GM18873 (cell line): ENCODE measurements around the gene PIAS4.

Experiments used
- ATAC-seq: cut with Tn5 transposase; IDR thresholded peaks from one replicate; pipeline ENCODE4 v1.9.1; 2021; ENCODE audit warnings: mild to moderate bottlenecking, moderate library complexity, moderate number of reproducible peaks; ENCODE audit not compliant: unreplicated experiment, low FRiP score

PIAS4 gene

DNA sequence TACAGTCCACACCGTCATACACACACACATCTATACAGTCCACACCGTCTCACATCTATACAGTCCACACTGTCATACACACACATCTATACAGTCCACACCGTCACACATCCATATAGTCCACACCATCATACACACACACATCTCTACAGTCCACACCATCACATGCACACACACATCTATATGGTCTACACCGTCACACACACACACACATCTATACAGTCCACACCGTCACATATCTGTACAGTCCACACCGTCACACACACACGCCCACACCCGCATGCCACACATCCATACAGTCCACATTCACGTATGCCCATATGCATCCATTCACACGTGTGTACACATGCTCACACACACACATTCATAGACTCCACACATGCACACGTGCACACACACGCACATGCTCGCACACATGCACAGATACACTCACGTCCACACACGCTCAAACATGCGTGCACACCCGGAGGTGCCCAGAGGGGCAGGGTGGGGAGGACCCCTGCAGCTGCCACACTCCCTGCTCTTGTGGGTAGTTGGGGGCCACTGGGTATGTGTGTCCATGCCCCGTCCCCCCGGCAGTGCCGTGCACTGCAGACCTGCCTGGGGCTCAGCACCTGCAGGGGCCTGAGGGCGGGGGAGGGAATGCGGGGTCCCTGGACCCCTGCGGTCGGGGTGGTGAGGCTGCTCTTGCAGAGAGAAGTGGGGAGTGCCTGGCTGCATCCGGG is 29.2 kb downstream of the PIAS4 start:
- ATAC-seq, result no peak

GRCh38 chr19:4037301-4037949 is 29.9 kb downstream of the PIAS4 start:
- no peak for ATAC-seq

- ATAC-seq, result no peak
These were observed 30.5 kb downstream of the PIAS4 start for GRCh38 chr19:4038057-4038456.

DNA sequence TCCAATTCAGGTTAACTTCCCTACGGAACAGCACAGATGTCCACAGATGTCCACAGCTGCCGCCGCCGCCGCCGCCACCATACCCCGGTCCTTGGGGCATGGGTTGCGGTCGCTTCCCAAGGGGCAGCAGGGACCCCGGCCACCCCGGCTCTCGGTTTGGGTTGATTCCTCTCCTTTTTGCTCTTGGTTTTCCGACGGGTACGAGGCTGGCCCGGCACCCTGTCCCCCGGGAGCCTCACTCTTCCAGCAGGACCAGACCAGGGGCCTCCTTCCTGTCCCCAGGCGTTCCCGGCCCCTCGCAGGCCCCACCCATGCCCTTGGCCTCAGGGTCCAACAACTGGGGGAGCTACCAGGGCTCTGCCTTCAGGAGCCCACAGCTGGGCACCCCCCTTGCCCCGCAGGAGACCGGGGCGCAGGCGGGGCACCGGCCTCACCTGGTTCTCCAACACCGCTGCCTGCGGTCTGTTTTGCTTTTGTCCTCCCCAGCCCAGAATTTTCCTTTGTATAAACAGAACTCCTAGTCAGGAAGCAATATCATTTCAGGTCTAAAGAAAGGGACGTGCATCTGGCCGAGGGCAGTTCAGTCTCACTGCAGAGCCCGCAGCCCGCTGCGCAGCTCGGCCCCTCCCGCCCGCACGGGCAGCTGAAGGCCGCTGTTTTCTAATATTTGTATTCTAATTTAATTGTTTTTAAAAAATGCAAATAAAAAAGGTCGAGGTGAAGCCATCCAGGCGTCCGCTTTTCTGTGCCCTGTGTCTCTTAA is 31.3 kb downstream of the PIAS4 start:
- no peak for ATAC-seq

DNA sequence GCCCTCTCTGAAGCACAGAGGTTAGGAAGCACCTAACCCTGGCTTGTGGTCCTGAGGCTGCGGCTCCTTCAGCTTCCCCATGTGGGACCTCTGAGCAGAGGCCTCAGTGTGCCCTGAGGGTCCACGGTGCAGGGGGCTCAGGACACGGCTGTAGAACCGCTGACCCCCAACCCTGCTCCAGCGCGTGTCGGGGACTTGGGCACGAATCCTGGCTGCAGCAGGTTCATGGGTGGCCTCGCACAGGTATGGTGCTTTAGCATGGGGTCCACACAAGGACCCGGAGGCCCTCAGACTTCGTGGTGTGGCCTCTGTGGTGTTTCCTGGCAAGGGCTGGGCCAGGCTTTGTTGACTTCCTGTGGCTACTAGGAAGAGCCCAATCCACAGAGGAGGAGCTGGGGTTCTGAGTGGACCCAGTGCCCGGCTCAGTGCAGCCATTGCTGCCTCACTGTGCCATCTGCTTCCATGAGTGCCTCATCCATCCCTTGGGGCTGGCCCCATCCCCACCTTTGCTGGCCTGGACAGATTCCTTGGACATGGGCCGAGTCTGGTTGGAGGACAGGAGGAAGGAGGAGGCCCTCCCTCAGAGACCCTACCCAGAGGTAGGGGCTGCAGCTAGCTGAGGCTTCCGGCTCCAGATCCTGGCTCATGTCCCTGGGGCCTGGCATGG is 34.7 kb downstream of the PIAS4 start:
- no peak for ATAC-seq

DNA sequence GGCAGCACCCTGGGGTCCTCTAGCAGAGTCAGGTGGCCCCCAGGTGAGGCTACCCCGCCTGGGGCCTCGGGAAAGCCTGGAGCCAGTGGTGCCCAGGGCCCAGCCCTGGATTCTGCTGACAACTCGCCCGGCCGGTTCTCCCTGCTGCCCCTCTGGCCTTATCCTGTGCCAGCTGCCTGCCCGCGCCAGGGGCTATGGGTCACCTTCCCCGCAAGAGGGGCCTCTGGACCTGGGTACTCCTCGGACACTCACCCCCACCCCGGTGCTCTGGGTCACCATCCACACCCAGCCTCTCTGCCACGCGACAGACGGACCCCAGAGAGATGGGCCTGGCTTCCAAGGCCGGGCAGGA is 35.2 kb downstream of the PIAS4 start:
- ATAC-seq, result no peak

GRCh38 chr19:4043401-4043800 is 35.9 kb downstream of the PIAS4 start:
- no peak for ATAC-seq

- no peak for ATAC-seq
These were observed 36.6 kb downstream of the PIAS4 start for GRCh38 chr19:4043966-4044715.

- ATAC-seq, result no peak
These were observed 37.5 kb downstream of the PIAS4 start for GRCh38 chr19:4044990-4045465.

DNA sequence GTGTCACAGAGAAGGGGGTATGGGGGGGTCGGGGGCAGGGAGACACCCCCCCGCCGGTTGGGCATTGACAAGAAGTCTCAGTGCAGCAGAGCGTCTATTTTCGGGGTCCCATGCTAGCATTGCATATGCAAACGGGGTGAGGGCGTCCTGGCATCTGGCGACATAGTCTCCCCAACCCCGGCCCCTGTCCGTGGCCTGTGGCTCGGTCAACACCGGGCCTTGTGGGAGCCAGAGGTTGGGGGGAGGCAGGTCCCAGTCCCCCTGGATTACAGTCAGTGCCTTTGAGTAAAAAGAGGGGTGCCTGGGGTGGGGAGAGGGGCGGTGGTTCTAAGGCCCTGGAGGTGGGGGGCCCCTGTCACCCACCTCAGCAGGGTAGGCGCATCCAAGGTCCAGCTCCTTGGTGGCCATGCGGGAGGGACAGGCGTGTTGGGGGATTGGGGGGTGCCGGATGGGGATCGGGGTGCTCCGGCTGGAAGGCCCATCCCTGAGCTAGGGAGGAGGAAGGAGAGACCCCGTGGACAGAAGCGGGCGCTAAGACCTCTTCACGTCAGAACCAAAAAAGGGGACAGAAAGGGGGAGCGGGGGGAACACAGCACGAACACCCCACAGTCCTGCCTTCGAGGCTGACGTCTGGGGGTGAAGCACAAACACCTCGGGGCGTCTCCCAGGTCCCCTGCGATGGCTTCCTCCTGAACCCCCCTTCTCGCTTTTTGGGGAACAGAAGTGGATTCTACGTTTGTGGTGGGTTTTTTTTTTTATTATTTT is 38.2 kb downstream of the PIAS4 start:
- ATAC-seq, result no peak

DNA sequence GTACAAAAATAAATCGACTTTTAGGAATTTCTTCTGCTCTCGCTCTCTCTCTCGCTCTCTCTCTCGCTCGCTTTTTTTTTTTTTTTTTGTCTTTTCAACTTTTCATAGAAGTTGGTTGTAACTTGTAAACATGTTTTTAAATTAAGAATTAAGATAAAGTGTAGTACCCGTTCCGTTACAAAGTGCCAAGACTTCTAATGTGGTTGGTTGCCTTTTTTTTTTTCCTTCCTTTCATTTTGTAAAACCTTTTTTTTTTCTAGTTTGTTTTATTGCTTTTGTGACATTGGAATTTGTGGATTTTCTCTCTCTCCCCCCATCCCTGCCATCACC is 38.8 kb downstream of the PIAS4 start:
- no peak for ATAC-seq

GRCh38 chr19:4046946-4047683 is 39.6 kb downstream of the PIAS4 start:
- ATAC-seq, result no peak

GRCh38 chr19:4049432-4049831 is 41.9 kb downstream of the PIAS4 start:
- ATAC-seq, result no peak

DNA sequence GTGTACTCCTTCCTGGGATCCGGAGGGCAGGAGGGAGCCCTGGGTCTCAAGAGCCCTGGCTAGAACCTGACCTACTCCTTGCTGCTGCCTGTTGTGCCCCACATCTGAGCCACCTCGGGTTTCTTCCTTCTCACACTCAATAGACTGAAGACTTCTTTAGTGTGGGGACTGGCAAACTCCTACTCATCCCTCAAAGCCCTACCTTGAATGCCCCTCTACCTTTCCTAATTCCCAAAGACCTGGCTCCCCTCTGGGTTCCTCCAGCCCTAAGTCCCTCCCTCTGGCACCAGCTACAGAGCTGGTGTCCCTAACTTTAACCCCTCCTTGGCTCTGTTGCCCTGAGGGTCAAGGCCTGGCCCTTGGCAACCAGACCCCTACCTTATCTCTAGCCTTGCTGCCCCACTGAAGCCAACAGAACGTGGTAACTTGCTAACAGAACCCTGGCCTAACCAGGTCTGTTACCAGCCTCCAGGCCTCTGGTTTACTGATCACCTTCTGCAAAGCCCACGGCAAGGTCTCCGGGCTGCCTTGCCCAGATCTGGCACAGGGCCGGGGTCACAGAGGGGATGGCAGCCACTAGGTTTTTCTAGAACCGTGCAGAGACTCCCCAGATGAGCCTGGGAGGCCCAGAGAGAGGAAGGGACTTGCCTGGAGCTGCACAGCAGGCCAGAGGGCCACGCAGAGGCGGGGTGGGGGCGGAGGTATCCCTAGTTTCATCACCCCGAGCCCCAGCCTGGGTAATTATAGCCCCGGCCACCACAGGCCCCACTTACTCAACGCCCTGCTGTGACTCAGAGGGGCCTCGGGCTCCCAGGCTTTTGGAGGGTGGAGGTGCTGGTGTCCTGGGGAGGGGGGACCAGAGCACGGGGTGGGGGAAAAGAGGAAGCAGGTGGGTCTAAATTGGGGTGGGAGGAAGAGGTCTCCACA is 43.9 kb downstream of the PIAS4 start:
- no peak for ATAC-seq

DNA sequence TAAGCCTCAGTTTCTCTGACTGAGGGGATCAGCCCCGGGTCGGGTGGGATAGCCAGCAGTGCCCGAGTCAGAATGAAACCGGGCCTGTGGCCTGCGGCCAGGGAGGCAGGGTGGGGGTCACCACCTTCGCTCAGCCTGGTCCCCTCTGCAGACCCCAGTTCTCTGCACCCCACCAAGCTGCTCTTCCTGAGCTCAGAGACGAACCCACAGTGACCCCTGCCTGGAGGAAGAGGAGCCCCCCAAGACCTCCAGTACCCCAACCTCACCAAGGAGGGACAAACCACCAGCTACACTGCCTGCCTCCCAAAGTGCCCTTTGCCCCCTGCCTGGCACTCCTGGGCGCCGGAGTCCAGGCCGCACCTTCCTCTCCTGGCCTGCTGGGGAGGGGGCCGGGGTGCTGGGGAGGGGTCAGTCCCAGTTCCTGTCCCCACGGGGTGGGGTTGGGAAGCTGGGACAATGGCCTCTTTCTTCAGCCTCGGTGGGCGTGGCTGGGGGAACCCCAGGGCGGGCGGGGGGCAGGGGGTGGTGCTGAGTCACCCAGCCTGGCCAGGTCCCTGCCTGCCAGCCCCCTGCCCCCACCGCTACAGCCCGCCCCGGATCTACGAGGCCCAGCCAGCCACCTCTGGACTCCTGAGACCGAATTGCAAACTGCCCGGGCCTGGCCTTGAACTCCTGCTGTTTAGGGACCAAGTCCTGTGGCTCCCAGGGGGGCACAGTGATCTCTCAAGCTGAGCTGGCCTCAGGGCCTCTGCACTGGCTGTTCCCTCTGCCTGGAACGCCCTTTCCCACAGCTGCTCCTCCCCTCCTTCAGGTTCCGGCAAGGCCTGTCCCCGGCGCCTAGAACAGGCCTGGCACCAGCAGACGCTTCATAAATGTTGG is 44.8 kb downstream of the PIAS4 start:
- no peak for ATAC-seq

DNA sequence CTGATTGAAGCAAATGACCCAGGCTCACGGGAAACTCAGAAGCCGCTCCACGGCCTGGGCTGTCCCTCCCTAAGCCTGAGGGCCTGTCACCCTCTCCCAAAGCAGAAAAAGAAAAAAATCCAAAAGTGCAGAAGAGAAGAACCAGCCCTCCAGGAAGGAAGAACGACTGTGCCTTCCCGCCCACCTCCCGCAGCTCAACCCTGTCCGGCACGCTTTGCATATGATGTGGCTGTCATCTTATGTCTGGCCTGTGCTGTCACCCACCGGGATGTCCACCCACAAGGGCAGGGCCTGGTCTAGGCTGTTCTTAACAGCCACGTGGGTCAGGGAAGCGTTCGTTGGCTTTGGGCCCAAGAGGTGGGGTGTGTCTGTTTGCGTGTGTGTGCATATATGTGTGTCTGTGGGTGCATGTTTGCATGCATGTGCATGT is 45.5 kb downstream of the PIAS4 start:
- ATAC-seq, result no peak
